GM21423 (cell line): ENCODE results near the gene CMTM5.

ENCODE experiments used
- ATAC-seq: cut with Tn5 transposase; IDR thresholded peaks from one replicate; pipeline ENCODE4 v1.9.1; 2021; ENCODE audit warnings: mild to moderate bottlenecking, moderate library complexity; ENCODE audit not compliant: unreplicated experiment

CMTM5 gene

GRCh38 chr14:23357261-23357660, 19.6 kb upstream of the CMTM5 start:
- ATAC-seq = no peak

- no peak for ATAC-seq
These were observed 18.8 kb upstream of the CMTM5 start for GRCh38 chr14:23358042-23358441.

GRCh38 chr14:23358553-23359166, 18.2 kb upstream of the CMTM5 start:
- ATAC-seq = no peak

- ATAC-seq = no peak
These were observed 17.6 kb upstream of the CMTM5 start for GRCh38 chr14:23359167-23359626.

GRCh38 chr14:23359722-23360447, 17.0 kb upstream of the CMTM5 start:
- ATAC-seq = no peak

- no peak for ATAC-seq
These were observed 16.4 kb upstream of the CMTM5 start for GRCh38 chr14:23360496-23360895.

GRCh38 chr14:23361320-23361719, 15.5 kb upstream of the CMTM5 start:
- ATAC-seq = no peak

GRCh38 chr14:23361763-23362162, 15.1 kb upstream of the CMTM5 start:
- ATAC-seq = no peak

- no peak for ATAC-seq
These were observed 14.6 kb upstream of the CMTM5 start for GRCh38 chr14:23362200-23362599.

- no peak for ATAC-seq
These were observed 12.4 kb upstream of the CMTM5 start for GRCh38 chr14:23364164-23365035.

- no peak for ATAC-seq
These were observed 11.7 kb upstream of the CMTM5 start, which contains the start of gene EFS for GRCh38 chr14:23365036-23365731. Gene EFS (minus strand): TSS chr14:23365172. CDS start chr14:23365025, 147 bp downstream.

- no peak for ATAC-seq
These were observed 11.0 kb upstream of the CMTM5 start for GRCh38 chr14:23365732-23366425.

GRCh38 chr14:23366426-23366921, 10.4 kb upstream of the CMTM5 start:
- ATAC-seq = no peak

- no peak for ATAC-seq
These were observed 6.6 kb upstream of the CMTM5 start for GRCh38 chr14:23370221-23370620.

GRCh38 chr14:23371865-23372264, 5.0 kb upstream of the CMTM5 start:
- ATAC-seq = no peak

- ATAC-seq = no peak
These were observed 4.3 kb upstream of the CMTM5 start, which contains the start of gene IL25 for GRCh38 chr14:23372509-23372908. Gene IL25 (plus strand): TSS chr14:23372809.

GRCh38 chr14:23373041-23373440, 3.8 kb upstream of the CMTM5 start:
- ATAC-seq = no peak

GRCh38 chr14:23375527-23376251, 1.2 kb upstream of the CMTM5 start:
- ATAC-seq = no peak

- ATAC-seq = no peak
These were observed 328 bp downstream of the CMTM5 start for GRCh38 chr14:23377198-23377550.
